A549 (cell line): Measurements from ENCODE around the gene ZNF319. TPM values are rescaled to one million over a fixed set of nuclear protein-coding genes. Genes with fewer than 3 reads are reported as not detected.

Experiments
- ATAC-seq, 2 experiments: fragments of 200-7000 bp in 1 of 2; fragments of >200 bp in 1 of 2; cut with Nextera tagmentation in 1 of 2; cut with Tn5 transposase in 1 of 2; 3 replicates each; pipeline versions ENCODE4 v1.8.0 to v1.9.1; 2018 to 2020; ENCODE audit warnings: mild to moderate bottlenecking in 1 of 2, moderate library complexity in 1 of 2
- CTCF ChIA-PET: fragments of 300-600 bp; sonication (Branson Sonifier 250); formaldehyde crosslinking; extraction: SDS; loops from one replicate; lab custom pipeline; 2021; ENCODE audit warnings: antibody characterized with exemption, inconsistent platforms; lab: Yijun Ruan, JAX
- POLR2A ChIA-PET: fragments of 350-600 bp; formaldehyde crosslinking; extraction: SDS; loops from one replicate; lab custom pipeline; 2021; ENCODE audit warnings: antibody characterized with exemption, inconsistent platforms; lab: Yijun Ruan, JAX
- DNase-seq, 2 experiments: peaks; one replicate each; pipeline versions ENCODE4 v3.0.0 to v3.0.0-alpha.2; 2011 to 2016; ENCODE audit warnings: low read depth in 1 of 2, low spot score in 1 of 2
- FAIRE-seq: peaks from 2 replicates; lab custom pipeline; 2011; peaks lifted over from hg19 to GRCh38; lab: Jason Lieb, UNC
- H3K27ac ChIP-seq, 2 experiments: fragments of >200 bp; sonication (Bioruptor Twin); formaldehyde crosslinking; 3 replicates each; pipeline ENCODE4 v1.5.1; 2016 to 2017
- H3K4me1 ChIP-seq: fragments of >200 bp; sonication (Bioruptor Twin); formaldehyde crosslinking; 3 replicates; pipeline ENCODE4 v1.6.1; 2016
- H3K4me2 ChIP-seq: fragments of >200 bp; sonication (Bioruptor Twin); formaldehyde crosslinking; 3 replicates; pipeline ENCODE4 v1.6.1; 2016
- H3K4me3 ChIP-seq: fragments of >200 bp; sonication (Bioruptor Twin); formaldehyde crosslinking; 3 replicates; pipeline ENCODE4 v1.5.1; 2016
- H3K9me3 ChIP-seq: fragments of >200 bp; sonication (Bioruptor Twin); formaldehyde crosslinking; 3 replicates; pipeline ENCODE4 v1.6.1; 2016
- CBX8 ChIP-seq: fragments of 200-600 bp; sonication (generic); IDR thresholded peaks from 2 replicates; pipeline ENCODE4 v1.6.1; 2016
- CHD2 ChIP-seq: fragments of 150-350 bp; IDR thresholded peaks from 2 replicates; pipeline ENCODE4 v1.6.1; 2014; ENCODE audit warnings: low read length; ENCODE audit not compliant: partially characterized antibody
- CHD4 ChIP-seq: fragments of 200-600 bp; sonication (generic); IDR thresholded peaks from 2 replicates; pipeline ENCODE4 v1.6.1; 2016; ENCODE audit warnings: antibody characterized with exemption, mild to moderate bottlenecking, borderline replicate concordance
- HOXB5 ChIP-seq: fragments of 250-450 bp; sonication (Bioruptor Pico); IDR thresholded peaks from 2 replicates; pipeline ENCODE4 v1.5.0; 2020; ENCODE audit warnings: mild to moderate bottlenecking, moderate library complexity
- JUN ChIP-seq, 2 experiments: fragments of >200 bp; sonication (Bioruptor Twin); formaldehyde crosslinking; IDR thresholded peaks; 2 replicates in 1 of 2; 3 replicates in 1 of 2; pipeline ENCODE4 v1.6.1; 2016 to 2017
- PHF8 ChIP-seq: fragments of 200-600 bp; sonication (generic); IDR thresholded peaks from 2 replicates; pipeline ENCODE4 v1.6.1; 2016; ENCODE audit warnings: low read depth, mild to moderate bottlenecking, antibody characterized with exemption, moderate library complexity, borderline replicate concordance
- POLR2A ChIP-seq: IDR thresholded peaks from 2 replicates; pipeline ENCODE4 v1.6.1; 2012; ENCODE audit warnings: mild to moderate bottlenecking, low read length
- RCOR1 ChIP-seq: fragments of 150-350 bp; IDR thresholded peaks from 2 replicates; pipeline ENCODE4 v1.6.1; 2014; ENCODE audit warnings: antibody characterized with exemption, low read length, low read depth
- REST ChIP-seq: fragments of 200-600 bp; sonication (generic); IDR thresholded peaks from 2 replicates; pipeline ENCODE4 v1.6.1; 2016; ENCODE audit warnings: antibody characterized with exemption, mild to moderate bottlenecking, moderate library complexity
- TP53 ChIP-seq: fragments of 250-450 bp; sonication (Bioruptor Pico); IDR thresholded peaks from 2 replicates; pipeline ENCODE4 v1.5.0; 2021; ENCODE audit warnings: mild to moderate bottlenecking, moderate library complexity
- WGBS: methylation state at CpG from one replicate; pipeline ENCODE4 v1.1.6; 2017; ENCODE audit errors: missing lambda C conversion rate; 5-methylcytosine and 5-hydroxymethylcytosine counted together
- polyA minus RNA-seq: library from RNA; depleted of rRNA, polyadenylated mRNA; stranded (reverse); fragments of >200 nt; gene quantifications from 2 replicates; pipeline ENCODE4 v1.2.3, GENCODE V29; 2011; rRNA and poly(A)+ RNA removed
- polyA plus RNA-seq, 4 experiments: library from polyadenylated mRNA; depleted of rRNA in 3 of 4; stranded (reverse); fragments of >200 nt; fragmentation: RNase III in 1 of 4; extraction: RNeasy Plus Mini Kit Qiagen cat#74134 plus additional on column Dnase treatment in 1 of 4; gene quantifications; 2 replicates in 3 of 4; 3 replicates in 1 of 4; pipeline ENCODE4 v1.2.3, GENCODE V29; 2011 to 2017
- TF ChIP-seq, protein P1 (sequence below): fragments of 250-450 bp; sonication (Bioruptor Pico); IDR thresholded peaks from 2 replicates; pipeline ENCODE4 v1.5.0; 2021; ENCODE audit warnings: mild to moderate bottlenecking, moderate library complexity, borderline replicate concordance

The ZNF319 gene
- 10.8 and 12.0 TPM in 2 replicates for polyA plus RNA-seq (2011; rRNA removed)
- polyA plus RNA-seq (2012; cell fraction: cytosol; rRNA removed) = 12.6 and 15.6 TPM in 2 replicates
- polyA plus RNA-seq (2012; cell fraction: nucleus; rRNA removed) = 13.5 and 27.6 TPM in 2 replicates
- polyA plus RNA-seq (2017; fragmentation: RNase III; extraction: RNeasy Plus Mini Kit Qiagen cat#74134 plus additional on column Dnase treatment) = 11.1 to 11.6 TPM (median 11.3 TPM) in 3 replicates
- polyA minus RNA-seq = 11.4 and 13.3 TPM in 2 replicates

DNA sequence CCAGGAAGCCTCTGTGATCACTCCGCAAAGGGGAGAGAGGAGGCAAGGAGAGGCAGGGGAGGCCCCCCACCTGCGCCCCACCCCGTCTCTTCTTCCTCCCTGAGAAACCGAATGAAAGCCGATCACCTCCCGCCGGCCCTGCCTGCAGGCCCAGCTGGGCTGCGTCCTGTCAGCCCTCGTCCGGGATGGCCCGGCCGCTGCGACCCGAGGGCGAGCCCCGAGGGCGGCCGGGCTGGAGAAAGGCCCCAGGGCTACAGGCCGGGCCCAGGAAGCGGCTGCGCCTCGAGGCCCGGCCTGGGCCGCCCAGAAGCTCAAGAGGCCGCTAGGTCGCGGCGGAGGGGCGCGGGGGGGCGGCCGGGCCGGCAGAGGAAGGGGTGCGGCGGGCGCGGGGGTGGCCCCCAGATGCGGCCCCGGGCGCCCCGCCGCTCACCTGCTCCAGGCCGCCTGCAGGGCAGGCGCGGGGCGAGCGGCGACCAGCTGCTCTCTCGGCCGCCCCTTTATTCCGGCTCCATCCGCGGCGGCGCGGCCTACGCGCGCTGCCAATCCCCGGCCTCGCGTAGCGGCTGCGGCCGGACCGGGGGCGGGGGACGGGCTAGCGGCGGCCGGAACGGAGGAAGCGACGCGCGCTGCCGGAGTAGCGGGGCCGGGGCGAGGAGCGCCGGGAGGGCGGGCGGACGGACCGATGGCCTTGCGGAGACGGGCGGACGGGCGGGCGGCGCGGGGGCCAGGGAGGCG is at the start of gene ZNF319:
Gene ZNF319 (minus strand): TSS at position 702 of the 735 bp plus-strand sequence. CDS start 2,407 bp downstream, outside the sequence.
- ATAC-seq (peak in 1 of 2 experiments; percentile 32; a peak in 3 of 6 replicates), FAIRE-seq (no peak), DNase-seq (no peak)
- H3K4me3 ChIP-seq = peak within 1 kb of the TSS; percentile 99
- ChIA-PET CTCF (interaction anchor here (0.6 to 12.6 kb wide), 34 partner anchors 9 to 401 kb away, joined by 3 to 160 read pairs (median 4); no protein-coding TSS in a partner anchor), POLR2A (no interaction called here)
- H3K4me1 ChIP-seq = peaks cover 49% of the 10 kb centered on the region
- H3K9me3 ChIP-seq = no peaks in the 10 kb centered on the region
- peak within 1 kb of the TSS; percentile 100 for H3K4me2 ChIP-seq
- H3K27ac ChIP-seq = peak within 1 kb of the TSS; percentile 98
- TF ChIP-seq JUN (IDR thresholded peaks at IDR 0.05) (peak in 1 of 2 experiments; percentile 68; a peak in 3 of 5 replicates), POLR2A (peak; percentile 34), PHF8 (peak; percentile 64; the same call in 1 of the 2 replicates), HOXB5 (CRISPR knock-in tag) (no peak)
- TF ChIP-seq, protein P1, sequence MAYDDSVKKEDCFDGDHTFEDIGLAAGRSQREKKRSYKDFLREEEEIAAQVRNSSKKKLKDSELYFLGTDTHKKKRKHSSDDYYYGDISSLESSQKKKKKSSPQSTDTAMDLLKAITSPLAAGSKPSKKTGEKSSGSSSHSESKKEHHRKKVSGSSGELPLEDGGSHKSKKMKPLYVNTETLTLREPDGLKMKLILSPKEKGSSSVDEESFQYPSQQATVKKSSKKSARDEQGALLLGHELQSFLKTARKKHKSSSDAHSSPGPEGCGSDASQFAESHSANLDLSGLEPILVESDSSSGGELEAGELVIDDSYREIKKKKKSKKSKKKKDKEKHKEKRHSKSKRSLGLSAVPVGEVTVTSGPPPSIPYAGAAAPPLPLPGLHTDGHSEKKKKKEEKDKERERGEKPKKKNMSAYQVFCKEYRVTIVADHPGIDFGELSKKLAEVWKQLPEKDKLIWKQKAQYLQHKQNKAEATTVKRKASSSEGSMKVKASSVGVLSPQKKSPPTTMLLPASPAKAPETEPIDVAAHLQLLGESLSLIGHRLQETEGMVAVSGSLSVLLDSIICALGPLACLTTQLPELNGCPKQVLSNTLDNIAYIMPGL (CRISPR knock-in tag) = peak; percentile 39; the same call in 1 of the 2 replicates
- WGBS = 0% methylated on average over 6 of the region's 95 CpGs

DNA sequence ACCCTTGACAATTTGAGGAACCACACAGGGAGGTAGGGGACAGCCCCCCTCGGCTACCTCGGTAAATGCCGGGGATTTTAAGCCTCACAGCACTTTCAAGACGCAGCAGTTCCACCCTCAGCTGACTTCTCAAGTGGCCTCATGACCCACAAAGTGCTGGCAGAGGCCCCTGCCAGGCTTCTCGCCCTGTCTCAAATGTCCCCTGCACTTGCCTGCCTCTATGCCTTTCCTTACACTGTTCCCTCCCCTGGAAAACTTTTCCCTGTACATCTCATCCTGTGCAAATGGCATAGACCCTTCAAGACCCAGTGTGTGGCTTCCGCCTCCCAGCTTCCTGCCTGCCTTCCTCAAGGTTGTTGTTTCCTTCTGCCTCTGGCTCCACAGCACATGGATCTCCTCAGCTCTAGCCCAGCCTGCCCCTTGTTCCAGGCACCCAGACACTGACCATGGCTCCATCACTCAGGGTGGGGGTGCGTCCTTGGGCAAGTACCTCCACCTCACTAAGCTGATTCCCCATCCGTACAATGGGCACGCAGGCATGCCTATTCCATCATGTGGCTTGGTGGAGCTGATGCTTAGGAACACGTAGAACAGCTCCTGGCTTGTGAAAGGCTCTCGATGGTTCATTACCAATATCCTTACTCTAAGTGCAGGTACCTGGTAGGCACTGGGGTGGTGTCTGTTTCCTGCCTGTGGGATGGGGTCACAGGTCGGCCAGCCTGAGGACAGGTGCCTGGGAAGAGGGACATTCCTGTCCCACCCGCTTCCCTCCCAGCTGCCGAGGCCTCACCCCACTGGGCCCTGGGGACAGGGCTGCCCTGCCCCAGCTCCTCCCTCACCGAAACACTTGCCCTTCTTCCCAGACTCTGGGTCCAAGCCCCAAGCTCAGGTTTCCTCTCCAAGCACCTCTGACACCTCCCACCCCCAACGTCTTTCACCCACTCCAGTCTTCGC is 49.0 kb upstream of the ZNF319 start:
- CTCF ChIA-PET = interaction anchor here (0.6 to 1.4 kb wide), 5 partner anchors 13 to 73 kb away, joined by 3 to 5 read pairs (median 4); no protein-coding TSS in a partner anchor
- no peak for FAIRE-seq
- WGBS = 78% methylated on average over 16 of the region's 17 CpGs

More for the DNA sequence above, 49.0 kb upstream of the ZNF319 start:
- POLR2A ChIA-PET = no interaction called here
- no peak overlapping the region for H3K27ac ChIP-seq
- H3K9me3 ChIP-seq = no peaks in the 10 kb centered on the region
- ATAC-seq (no peak), DNase-seq (no peak)
- H3K4me2 ChIP-seq = no peak overlapping the region
- no peaks in the 10 kb centered on the region for H3K4me1 ChIP-seq
- no peak overlapping the region for H3K4me3 ChIP-seq
- TF ChIP-seq RCOR1 = no peak
- no peak for TF ChIP-seq TP53 (CRISPR knock-in tag)
- no peak for TF ChIP-seq HOXB5 (CRISPR knock-in tag)
- TF ChIP-seq CHD4 = no peak
- no peak for TF ChIP-seq REST
- no peak for TF ChIP-seq CHD2
- no peak for TF ChIP-seq CBX8
